ENCODE measurements around the gene ASAP2.

Gene ASAP2

DNA sequence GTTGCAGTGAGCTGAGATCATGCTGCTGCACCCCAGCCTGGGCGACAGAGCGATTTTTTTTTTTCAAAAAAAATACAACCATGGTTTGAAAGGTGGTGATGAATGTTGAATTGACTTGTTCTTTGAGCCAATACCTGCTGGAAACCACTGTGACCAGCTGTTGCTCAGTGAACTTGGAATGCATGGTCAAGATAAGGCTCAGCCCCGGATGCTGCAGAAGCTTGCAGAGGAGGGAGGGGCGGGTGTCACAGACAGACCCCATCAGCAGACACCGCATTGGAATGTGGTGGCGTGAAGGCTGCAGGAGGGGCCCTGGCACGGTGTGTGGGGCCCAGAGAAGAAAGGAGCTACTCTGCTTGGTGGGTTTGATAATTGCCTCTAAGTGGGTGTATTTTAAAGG is 125.1 kb downstream of the ASAP2 start:
- no peak for DNase-seq (ENCODE audit: low spot score)
- in situ Hi-C loops (cut with MboI; ENCODE audit: low pct_unique_long_range_greater_than_20kb, low sequenced_read_pairs, unreplicated experiment) = no loop called here
- no peak for TF ChIP-seq CTCF (IDR thresholded peaks at IDR 0.05; ENCODE audit: extremely low read depth, insufficient read depth, missing control alignments)

DNA sequence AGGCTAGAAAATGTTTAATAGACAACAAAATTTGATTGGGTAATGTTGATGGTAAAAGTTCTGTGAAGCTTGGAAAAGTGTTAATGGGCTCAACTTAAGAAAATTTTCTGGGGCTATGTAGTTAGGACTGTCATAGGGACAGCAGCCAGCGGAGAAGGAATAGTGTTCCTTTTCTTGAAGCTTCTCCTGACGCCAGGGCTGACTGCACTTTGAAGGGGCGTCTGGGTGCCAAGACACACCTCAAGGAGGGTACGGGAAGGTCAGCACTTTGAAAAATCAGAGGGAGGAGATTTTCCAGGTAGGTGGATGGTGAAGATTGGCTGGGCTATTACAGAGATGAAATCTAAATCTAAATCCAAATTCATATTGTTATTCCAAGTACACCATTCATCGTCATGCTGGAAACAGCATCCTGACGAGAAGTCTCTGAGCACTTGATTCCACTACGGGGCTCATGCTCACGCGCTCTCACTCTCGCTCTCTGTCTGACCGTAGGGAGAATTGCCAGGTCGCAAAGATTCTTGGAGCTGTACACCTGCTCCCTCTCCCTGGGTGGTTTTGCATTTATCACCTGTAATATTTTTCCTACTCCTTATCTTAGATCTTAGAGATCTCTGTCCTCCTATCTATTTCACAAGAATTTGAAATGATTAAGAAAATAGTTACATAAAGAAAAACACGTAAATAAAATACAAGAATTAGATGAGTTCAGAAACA is 125.7 kb downstream of the ASAP2 start:
- no peak for DNase-seq (ENCODE audit: low spot score)
- TF ChIP-seq CTCF (IDR thresholded peaks at IDR 0.05; ENCODE audit: extremely low read depth, insufficient read depth, missing control alignments) = no peak
- in situ Hi-C loops (cut with MboI; ENCODE audit: low pct_unique_long_range_greater_than_20kb, low sequenced_read_pairs, unreplicated experiment) = no loop called here

DNA sequence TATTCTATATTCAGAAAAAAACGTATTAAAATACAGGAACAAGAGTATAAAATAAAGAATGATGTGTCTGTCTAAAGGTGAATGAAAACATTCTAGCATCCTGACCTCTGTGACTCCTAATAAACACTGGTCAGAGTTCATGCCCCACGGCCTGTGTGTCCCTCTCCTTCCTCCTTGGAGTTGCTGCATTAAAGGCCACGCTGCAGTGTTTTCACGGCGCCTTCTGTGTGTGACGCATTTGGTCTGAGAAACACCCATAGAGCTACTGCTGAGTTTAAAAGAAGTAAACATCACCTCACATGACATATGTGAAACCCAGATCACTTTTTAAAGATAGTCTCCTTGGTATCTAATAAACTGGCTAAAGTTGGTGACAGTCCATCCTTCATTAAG is 126.2 kb downstream of the ASAP2 start:
- in situ Hi-C loops (cut with MboI; ENCODE audit: low pct_unique_long_range_greater_than_20kb, low sequenced_read_pairs, unreplicated experiment) = no loop called here
- DNase-seq (ENCODE audit: low spot score) = no peak
- TF ChIP-seq CTCF (IDR thresholded peaks at IDR 0.05; ENCODE audit: extremely low read depth, insufficient read depth, missing control alignments) = no peak

DNA sequence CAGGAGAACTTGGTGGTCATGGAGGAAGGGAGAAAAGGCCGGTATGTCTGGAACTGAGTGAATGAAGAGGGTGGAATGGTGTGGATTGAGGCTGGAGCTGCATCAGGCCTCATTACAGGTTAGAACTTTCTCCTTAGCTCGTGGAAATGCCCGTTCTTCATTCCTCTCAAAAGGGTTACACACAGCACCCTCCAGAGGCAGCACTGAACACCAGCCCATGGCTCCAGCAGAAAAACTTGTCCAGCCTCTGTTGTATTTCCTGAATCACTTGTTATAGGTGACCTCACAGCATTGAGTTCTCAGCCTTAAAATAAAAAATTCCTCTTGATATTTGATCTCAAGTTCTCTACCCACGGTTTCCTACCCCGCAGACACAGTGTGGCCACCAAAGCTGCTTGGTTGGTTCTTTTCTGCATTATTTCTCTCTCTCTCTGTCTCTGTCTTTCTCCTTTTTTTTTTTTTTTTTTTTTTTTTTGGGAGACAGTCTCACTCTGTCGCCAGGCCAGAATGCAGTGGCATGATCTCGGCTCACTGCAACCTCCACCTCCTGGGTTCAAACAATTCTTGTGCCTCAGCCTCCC is 127.1 kb downstream of the ASAP2 start:
- in situ Hi-C loops (cut with MboI; ENCODE audit: low pct_unique_long_range_greater_than_20kb, low sequenced_read_pairs, unreplicated experiment) = no loop called here
- peak; percentile 40 for TF ChIP-seq CTCF (IDR thresholded peaks at IDR 0.05; ENCODE audit: extremely low read depth, insufficient read depth, missing control alignments)
- no peak for DNase-seq (ENCODE audit: low spot score)

GRCh38 chr2:9334761-9335160 is 128.1 kb downstream of the ASAP2 start:
- in situ Hi-C loops (cut with MboI; ENCODE audit: low pct_unique_long_range_greater_than_20kb, low sequenced_read_pairs, unreplicated experiment) = no loop called here
- TF ChIP-seq CTCF (IDR thresholded peaks at IDR 0.05; ENCODE audit: extremely low read depth, insufficient read depth, missing control alignments) = no peak
- no peak for DNase-seq (ENCODE audit: low spot score)

DNA sequence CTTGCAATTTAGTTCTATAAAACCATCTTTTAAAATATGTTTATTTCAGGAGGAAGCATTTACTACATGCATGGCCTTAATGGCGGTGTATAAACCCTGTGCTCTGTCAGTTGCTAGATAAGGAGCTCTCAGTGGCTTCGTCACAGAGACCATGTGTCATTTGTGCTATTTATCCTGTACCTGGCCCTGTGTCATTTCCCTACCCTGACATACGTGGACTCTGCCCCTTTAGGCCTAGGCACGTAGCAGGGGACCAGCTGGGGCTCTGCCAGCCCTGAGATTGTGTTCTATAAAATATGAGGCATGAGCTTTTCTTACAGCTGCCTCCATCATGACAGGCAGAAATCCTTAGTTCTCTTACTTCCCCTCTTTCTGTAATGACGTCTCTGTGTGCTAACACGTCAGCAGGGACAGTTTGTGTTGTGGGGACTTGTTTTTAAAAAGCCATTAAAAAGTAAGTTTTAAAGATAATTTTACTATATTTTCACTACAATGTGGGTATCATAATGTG is 128.8 kb downstream of the ASAP2 start:
- no peak for TF ChIP-seq CTCF (IDR thresholded peaks at IDR 0.05; ENCODE audit: extremely low read depth, insufficient read depth, missing control alignments)
- in situ Hi-C loops (cut with MboI; ENCODE audit: low pct_unique_long_range_greater_than_20kb, low sequenced_read_pairs, unreplicated experiment) = no loop called here
- no peak for DNase-seq (ENCODE audit: low spot score)

Data from GM13977 (cell line).